Measurements from ENCODE around the gene PTPN4. TPM values are rescaled to one million over a fixed set of nuclear protein-coding genes. Genes with fewer than 3 reads are reported as not detected.

PTPN4 gene
- total and polyA plus RNA-seq, 10 of the 15 experiments (the other 5 are each of a cell fraction or from before 2014, with no cell fraction given), result 5.0 to 29.7 (median 23.7) TPM

DNA sequence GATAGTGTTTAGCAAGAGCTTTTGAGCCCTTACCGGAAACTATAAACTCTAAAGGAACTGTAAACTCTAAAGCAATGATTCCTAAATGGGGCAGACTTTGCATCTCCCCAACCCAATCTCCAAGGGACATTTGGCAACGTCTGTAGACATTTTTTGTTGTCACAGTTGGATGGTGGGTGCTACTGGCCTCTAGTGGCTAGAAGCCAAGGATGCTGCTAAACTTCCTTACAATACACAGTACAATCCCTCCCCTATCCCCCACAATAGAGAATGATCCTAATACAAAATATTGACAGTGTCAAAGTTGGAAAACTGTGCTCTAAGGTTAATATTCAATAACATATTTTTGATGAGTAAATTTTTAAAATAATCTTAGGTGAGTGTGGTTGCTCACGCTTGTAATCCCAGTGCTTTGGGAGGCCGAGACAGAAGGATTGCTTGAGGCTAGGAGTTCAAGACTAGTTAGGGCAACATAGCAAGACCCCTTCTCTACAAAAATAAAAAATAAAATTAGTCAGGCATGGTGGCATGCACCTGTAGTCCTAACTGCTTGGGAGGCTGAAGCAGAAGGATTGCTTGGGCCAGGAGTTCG is 66.7 kb downstream of the PTPN4 start:
- Histone ChIP-seq H3K4me2 (ENCODE audit: control insufficient read depth, insufficient read depth) (no peak overlapping the region), H3K27ac (ENCODE audit: control insufficient read depth, insufficient read depth) (no peak overlapping the region), H2AFZ (ENCODE audit: control insufficient read depth, low read depth, low read length) (no peak overlapping the region), H3K79me2 (ENCODE audit: control insufficient read depth, insufficient read depth, low read length) (no peaks in the 10 kb centered on the region), H3K4me1 (ENCODE audit: control insufficient read depth, insufficient read depth, low read length) (no peaks in the 10 kb centered on the region), H3K36me3 (ENCODE audit: control insufficient read depth in 2 of 2, insufficient read depth in 2 of 2, low read length in 1 of 2) (no peaks in the 10 kb centered on the region), H3K9ac (ENCODE audit: control insufficient read depth, insufficient read depth, low read length) (no peak overlapping the region), H3K27me3 (replicated peaks in 1 of 2; ENCODE audit: control insufficient read depth in 2 of 2, insufficient read depth in 2 of 2, low read length in 1 of 2) (no peaks in the 10 kb centered on the region), H3K9me3 (replicated peaks; ENCODE audit: control insufficient read depth, insufficient read depth, low read length) (peaks cover 3% of the 10 kb centered on the region; the same call in 2 of the 3 replicates), H3K4me3 (no peak overlapping the region), H4K20me1 (ENCODE audit: control insufficient read depth, insufficient read depth) (no peaks in the 10 kb centered on the region)
- DNase-seq (ENCODE audit: low read depth, low spot score) (no peak), ATAC-seq (peak; percentile 90), FAIRE-seq (no peak)
- intact Hi-C loops (cut with micrococcal nuclease; ENCODE audit: unreplicated experiment), result loop anchor here (1.0 to 5.0 kb wide), 5 partner anchors 66 to 351 kb away; no protein-coding TSS in a partner anchor
- WGBS (ENCODE audit: insufficient coverage, insufficient replicate concordance, low lambda C conversion rate, missing lambda C conversion rate), result 82% methylated on average over 5 of the region's 5 CpGs
- ChIA-PET SMC1A (ENCODE audit: uncharacterized antibody, unreplicated experiment) (interaction anchor here (0.6 to 2.6 kb wide), 4 partner anchors 39 to 349 kb away, joined by 3 to 10 read pairs (median 8); no protein-coding TSS in a partner anchor), CTCF (interaction anchor here (0.8 to 12.6 kb wide), 12 partner anchors 8 to 350 kb away, joined by 3 to 111 read pairs (median 4); partner anchors contain the start of genes PTPN4 and TMEM177), POLR2A (no interaction called here), RAD21 (ENCODE audit: unreplicated experiment) (interaction anchor here (1.0 to 3.6 kb wide), 3 partner anchors 15 to 350 kb away, joined by 4 to 23 read pairs (median 8); no protein-coding TSS in a partner anchor)
- in situ Hi-C loops (cut with MboI), result no loop called here
- no TSS peak for BruUV-seq (replicated peaks)
- no peak for TF ChIP-seq HDAC6 (IDR thresholded peaks at IDR 0.05; ENCODE audit: unreplicated experiment)
- no peak for TF ChIP-seq ATF3 (IDR thresholded peaks at IDR 0.05; ENCODE audit: borderline replicate concordance, extremely low read depth, low read depth, low read length)
- peak; percentile 60 for TF ChIP-seq RAD21 (IDR thresholded peaks at IDR 0.05; ENCODE audit: insufficient read depth, low read depth, low read length)
- TF ChIP-seq MYB (IDR thresholded peaks at IDR 0.05; ENCODE audit: borderline replicate concordance, low read depth, low read length), result no peak
- TF ChIP-seq, protein P1, sequence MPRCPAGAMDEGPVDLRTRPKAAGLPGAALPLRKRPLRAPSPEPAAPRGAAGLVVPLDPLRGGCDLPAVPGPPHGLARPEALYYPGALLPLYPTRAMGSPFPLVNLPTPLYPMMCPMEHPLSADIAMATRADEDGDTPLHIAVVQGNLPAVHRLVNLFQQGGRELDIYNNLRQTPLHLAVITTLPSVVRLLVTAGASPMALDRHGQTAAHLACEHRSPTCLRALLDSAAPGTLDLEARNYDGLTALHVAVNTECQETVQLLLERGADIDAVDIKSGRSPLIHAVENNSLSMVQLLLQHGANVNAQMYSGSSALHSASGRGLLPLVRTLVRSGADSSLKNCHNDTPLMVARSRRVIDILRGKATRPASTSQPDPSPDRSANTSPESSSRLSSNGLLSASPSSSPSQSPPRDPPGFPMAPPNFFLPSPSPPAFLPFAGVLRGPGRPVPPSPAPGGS (IDR thresholded peaks at IDR 0.05; ENCODE audit: borderline replicate concordance, insufficient read depth, low read depth, low read length, poor library complexity, severe bottlenecking), result no peak
- peak; percentile 57; the same call in 1 of the 2 replicates for TF ChIP-seq YY1 (IDR thresholded peaks at IDR 0.05; ENCODE audit: low read depth, low read length)
- no peak for TF ChIP-seq CHD4 (IDR thresholded peaks at IDR 0.05)
- no peak for TF ChIP-seq BMI1 (IDR thresholded peaks at IDR 0.05; ENCODE audit: borderline replicate concordance)
- TF ChIP-seq SMC3 (IDR thresholded peaks at IDR 0.05; ENCODE audit: borderline replicate concordance, low read length), result peak; percentile 53; the same call in 1 of the 2 replicates
- TF ChIP-seq NBN (IDR thresholded peaks at IDR 0.05), result no peak
- peak; percentile 65 to 75 (median 67) for TF ChIP-seq CTCF (IDR thresholded peaks at IDR 0.05 in 2 of 3, conservative IDR thresholded peaks at IDR 0.05 in 1 of 3; ENCODE audit: control insufficient read depth in 2 of 3, extremely low read depth in 1 of 3, insufficient read depth in 1 of 3, low read depth in 3 of 3, low read length in 3 of 3)
- TF ChIP-seq CHD2 (IDR thresholded peaks at IDR 0.05; ENCODE audit: borderline replicate concordance, low read depth, low read length), result no peak

Data from GM12878 (cell line).